B cell (primary cell): ENCODE data around the gene CERS6. TPM values are rescaled to one million over a fixed set of nuclear protein-coding genes. Genes with fewer than 3 reads are reported as not detected.

Experiments used
- ATAC-seq: fragments of 200-7000 bp; cut with Tn5 transposase; one replicate; pipeline ENCODE4 v1.10.0; 2021; ENCODE audit warnings: low read depth, mild to moderate bottlenecking, moderate number of reproducible peaks, moderate library complexity
- CTCF ChIA-PET: fragments of 350-600 bp; sonication (Branson Sonifier 250); formaldehyde crosslinking; loops from one replicate; lab custom pipeline; 2021; ENCODE audit warnings: antibody characterized with exemption, inconsistent platforms; lab: Charles Lee
- POLR2A ChIA-PET: fragments of 350-600 bp; sonication (Branson Sonifier 250); formaldehyde crosslinking; loops from one replicate; lab custom pipeline; 2021; ENCODE audit warnings: antibody characterized with exemption; lab: Charles Lee
- DNase-seq: peaks from one replicate; pipeline ENCODE4 v3.0.0; 2013
- H2AFZ ChIP-seq: 2 replicates; pipeline ENCODE4 v1.6.1; 2012; ENCODE audit warnings: mild to moderate bottlenecking, low read depth, low read length; ENCODE audit not compliant: insufficient read depth, poor library complexity, severe bottlenecking
- H3K27ac ChIP-seq, 2 donors: 1 replicate in 1 of 2; 2 replicates in 1 of 2; pipeline ENCODE4 v1.5.1; 2012 to 2013; ENCODE audit warnings: low read length in 2 of 2, mild to moderate bottlenecking in 2 of 2, moderate library complexity in 1 of 2
- H3K27me3 ChIP-seq, 4 experiments: fragments of 200-600 bp in 1 of 4; sonication (generic) in 1 of 4; replicated peaks in 1 of 4; 1 replicate in 2 of 4; 2 replicates in 2 of 4; pipeline versions ENCODE4 v1.6.1 to v1.7.0; 2013 to 2016; ENCODE audit warnings: low read length in 3 of 4, mild to moderate bottlenecking in 2 of 4, mixed read lengths in 1 of 4, moderate library complexity in 1 of 4; ENCODE audit not compliant: insufficient read depth in 4 of 4, control insufficient read depth in 3 of 4; ENCODE audit errors: control extremely low read depth in 1 of 4
- H3K36me3 ChIP-seq, 2 experiments: replicated peaks in 1 of 2; 1 replicate in 1 of 2; 2 replicates in 1 of 2; pipeline versions ENCODE4 v1.6.1 to v1.7.1; 2013; ENCODE audit warnings: low read length in 1 of 2; ENCODE audit not compliant: insufficient read depth in 2 of 2, control insufficient read depth in 1 of 2; ENCODE audit errors: control extremely low read depth in 1 of 2, extremely low read depth in 1 of 2
- H3K4me1 ChIP-seq, 2 donors: fragments of 200-600 bp in 1 of 2; sonication (generic) in 1 of 2; 1 replicate in 1 of 2; 2 replicates in 1 of 2; pipeline versions ENCODE4 v1.5.1 to v1.6.1; 2013 to 2017; ENCODE audit warnings: low read length in 2 of 2; ENCODE audit not compliant: control insufficient read depth in 2 of 2, insufficient read depth in 2 of 2
- H3K4me2 ChIP-seq: replicated peaks from 2 replicates; pipeline ENCODE3; 2012; ENCODE audit warnings: mild to moderate bottlenecking, low read depth, low read length; ENCODE audit not compliant: poor library complexity, severe bottlenecking
- H3K4me3 ChIP-seq, 5 experiments: fragments of 200-600 bp in 1 of 5; sonication (generic) in 1 of 5; 1 replicate in 3 of 5; 2 replicates in 2 of 5; pipeline versions ENCODE4 v1.5.1 to v1.7.0; 2011 to 2016; ENCODE audit warnings: low read length in 4 of 5, mild to moderate bottlenecking in 4 of 5, low read depth in 2 of 5, control low read depth in 1 of 5, moderate library complexity in 1 of 5; ENCODE audit not compliant: insufficient read depth in 1 of 5; ENCODE audit errors: control extremely low read depth in 1 of 5, extremely low read depth in 1 of 5
- H3K79me2 ChIP-seq: fragments of 200-600 bp; sonication (generic); one replicate; pipeline ENCODE4 v1.6.0; 2016; ENCODE audit warnings: low read length; ENCODE audit not compliant: control insufficient read depth, insufficient read depth
- H3K9ac ChIP-seq: fragments of 200-600 bp; sonication (generic); 2 replicates; pipeline ENCODE4 v1.6.1; 2017; ENCODE audit warnings: mild to moderate bottlenecking, low read length, moderate library complexity
- H3K9me3 ChIP-seq, 3 donors: one replicate each; pipeline versions ENCODE4 v1.6.1 to v1.7.1; 2013; ENCODE audit warnings: low read length in 2 of 3; ENCODE audit not compliant: control insufficient read depth in 2 of 3, insufficient read depth in 1 of 3; ENCODE audit errors: control extremely low read depth in 1 of 3
- H4K20me1 ChIP-seq: 2 replicates; pipeline ENCODE4 v1.6.0; 2012; ENCODE audit warnings: mild to moderate bottlenecking, low read length; ENCODE audit not compliant: insufficient read depth, control insufficient read depth, poor library complexity, severe bottlenecking
- H3K27ac Mint-ChIP-seq: one replicate; pipeline ENCODE4 v1.8.0; 2021; ENCODE audit warnings: mixed read lengths
- H3K27me3 Mint-ChIP-seq: one replicate; pipeline ENCODE4 v1.8.0; 2021; ENCODE audit warnings: mixed read lengths
- H3K4me1 Mint-ChIP-seq: one replicate; pipeline ENCODE4 v1.8.0; 2021; ENCODE audit warnings: mixed read lengths
- H3K4me3 Mint-ChIP-seq: one replicate; pipeline ENCODE4 v1.8.0; 2021; ENCODE audit warnings: mixed read lengths
- H3K9me3 Mint-ChIP-seq: one replicate; pipeline ENCODE4 v1.8.0; 2022; ENCODE audit warnings: mixed read lengths; ENCODE audit not compliant: insufficient read depth
- EZH2 ChIP-seq: IDR thresholded peaks from 2 replicates; pipeline ENCODE4 v1.6.1; 2012; ENCODE audit warnings: borderline replicate concordance, low read depth, mild to moderate bottlenecking, moderate library complexity, low read length; ENCODE audit not compliant: insufficient read depth, poor library complexity, severe bottlenecking
- WGBS: methylation state at CpG from one replicate; pipeline ENCODE4 v1.1.5; 2013; ENCODE audit warnings: missing lambda C conversion rate; ENCODE audit not compliant: insufficient coverage; 5-methylcytosine and 5-hydroxymethylcytosine counted together
- intact Hi-C: fragments of 100-400 bp; cut with micrococcal nuclease; formaldehyde crosslinking; loops from one replicate; pipeline ENCODE4 v1.10.0; 2022
- polyA plus RNA-seq: library from polyadenylated mRNA; depleted of rRNA; stranded (reverse); fragments of >200 nt; gene quantifications from 2 replicates; pipeline ENCODE4 v1.2.3, GENCODE V29; 2012
- total RNA-seq, 2 donors: library from RNA; stranded (reverse); fragments of 120-200 nt in 1 of 2; gene quantifications; 1 replicate in 1 of 2; 2 replicates in 1 of 2; pipeline versions ENCODE4 v1.2.3 to v1.2.4, GENCODE V29; 2013 to 2022
- TF ChIP-seq, protein P1 (sequence below): fragments of 200-600 bp; IDR thresholded peaks from one replicate; pipeline ENCODE4 v1.8.0; 2022; ENCODE audit warnings: antibody characterized with exemption, mild to moderate bottlenecking

The CERS6 gene
- total and polyA plus RNA-seq, 2 donors (not counting 1 experiment from before 2014, with no cell fraction given): 2.2 to 5.5 TPM

DNA sequence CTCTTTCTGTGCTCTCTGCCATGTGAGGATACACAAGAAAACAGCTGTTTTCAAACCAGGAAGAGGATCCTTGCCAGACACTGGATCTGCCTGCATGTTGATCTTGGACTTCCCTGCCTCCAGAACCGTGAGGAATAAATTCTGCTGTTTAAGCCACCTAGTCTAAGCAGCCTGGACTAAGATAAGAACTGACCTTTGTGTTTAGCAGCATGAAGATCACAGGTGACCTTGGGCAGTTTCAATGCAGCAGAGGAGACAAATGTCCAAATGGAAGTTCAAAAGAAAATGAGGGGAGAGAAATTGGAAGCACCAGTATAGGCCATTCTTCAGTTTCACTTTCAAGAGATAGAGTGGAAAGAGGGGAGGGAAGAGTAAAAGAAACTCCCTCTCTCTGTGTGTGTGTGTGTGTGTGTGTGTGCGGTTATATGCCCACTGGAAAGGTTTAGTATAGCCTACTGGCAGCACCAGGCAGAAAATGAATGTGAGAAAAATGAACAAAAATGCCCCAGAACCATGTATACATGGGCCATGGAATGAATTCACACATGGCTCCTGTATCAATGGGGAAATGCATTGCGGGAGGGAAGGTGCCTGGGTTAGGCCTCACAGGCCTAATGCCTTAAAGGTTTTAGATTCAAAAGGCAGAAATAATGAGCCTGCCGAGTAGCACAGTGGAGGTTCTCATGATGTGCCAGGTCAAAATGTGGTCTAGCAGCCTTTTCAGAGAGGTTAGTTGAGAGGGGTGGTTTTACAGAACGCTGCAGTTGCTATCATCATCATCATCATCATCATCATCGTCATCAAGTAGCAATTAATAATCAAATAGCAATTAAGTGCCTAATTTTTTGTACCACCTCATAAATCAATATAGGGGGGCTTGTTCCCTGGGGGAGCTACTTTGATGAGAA is 1.1 kb upstream of the CERS6 start:
- Histone ChIP-seq H3K9me3 (no peaks in the 10 kb centered on the region), H3K9ac (peak overlapping the region; percentile 78), H3K27ac (no peak overlapping the region), H4K20me1 (no peaks in the 10 kb centered on the region), H3K36me3 (no peaks in the 10 kb centered on the region), H3K4me2 (peak overlapping the region; percentile 89), H3K4me3 (peak overlapping the region in 4 of 5 experiments; percentile 65 to 79 (median 70)), H3K4me1 (peaks cover 16% of the 10 kb centered on the region in 2 donors), H3K79me2 (peaks cover 19% of the 10 kb centered on the region), H3K27me3 (no peaks in the 10 kb centered on the region), H2AFZ (no peak overlapping the region)
- H3K27me3 Mint-ChIP-seq: no peaks in the 10 kb centered on the region
- POLR2A ChIA-PET: no interaction called here
- intact Hi-C loops: loop anchor here (5.0 to 10.0 kb wide), 5 partner anchors 77 to 437 kb away; partner anchors contain the start of genes SPC25 and STK39
- no peak overlapping the region for H3K27ac Mint-ChIP-seq
- 100% methylated on average over 3 of the region's 6 CpGs for WGBS
- TF ChIP-seq, protein P1, sequence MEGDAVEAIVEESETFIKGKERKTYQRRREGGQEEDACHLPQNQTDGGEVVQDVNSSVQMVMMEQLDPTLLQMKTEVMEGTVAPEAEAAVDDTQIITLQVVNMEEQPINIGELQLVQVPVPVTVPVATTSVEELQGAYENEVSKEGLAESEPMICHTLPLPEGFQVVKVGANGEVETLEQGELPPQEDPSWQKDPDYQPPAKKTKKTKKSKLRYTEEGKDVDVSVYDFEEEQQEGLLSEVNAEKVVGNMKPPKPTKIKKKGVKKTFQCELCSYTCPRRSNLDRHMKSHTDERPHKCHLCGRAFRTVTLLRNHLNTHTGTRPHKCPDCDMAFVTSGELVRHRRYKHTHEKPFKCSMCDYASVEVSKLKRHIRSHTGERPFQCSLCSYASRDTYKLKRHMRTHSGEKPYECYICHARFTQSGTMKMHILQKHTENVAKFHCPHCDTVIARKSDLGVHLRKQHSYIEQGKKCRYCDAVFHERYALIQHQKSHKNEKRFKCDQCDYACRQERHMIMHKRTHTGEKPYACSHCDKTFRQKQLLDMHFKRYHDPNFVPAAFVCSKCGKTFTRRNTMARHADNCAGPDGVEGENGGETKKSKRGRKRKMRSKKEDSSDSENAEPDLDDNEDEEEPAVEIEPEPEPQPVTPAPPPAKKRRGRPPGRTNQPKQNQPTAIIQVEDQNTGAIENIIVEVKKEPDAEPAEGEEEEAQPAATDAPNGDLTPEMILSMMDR: no peak
- TF ChIP-seq EZH2: no peak
- H3K9me3 Mint-ChIP-seq: no peaks in the 10 kb centered on the region
- H3K4me3 Mint-ChIP-seq: no peak overlapping the region
- H3K4me1 Mint-ChIP-seq: peaks cover 23% of the 10 kb centered on the region
- peak; percentile 10 for DNase-seq
- no peak for ATAC-seq
- CTCF ChIA-PET: no interaction called here
